K562 (cell line): ENCODE measurements around the gene ATP2A1. TPM values are rescaled to one million over a fixed set of nuclear protein-coding genes. Genes with fewer than 3 reads are reported as not detected.

Experiments used
- ETS2 ChIP-seq: IDR thresholded peaks from 2 replicates; pipeline ENCODE4 v1.6.1; 2016; ENCODE audit warnings: borderline replicate concordance, missing genetic modification characterization, mild to moderate bottlenecking, moderate library complexity, missing compliant biosample characterization; ENCODE audit not compliant: poor library complexity, severe bottlenecking
- L3MBTL2 ChIP-seq: fragments of 450-650 bp; IDR thresholded peaks from 2 replicates; pipeline ENCODE4 v1.6.1; 2016; ENCODE audit warnings: mild to moderate bottlenecking, moderate library complexity
- MAZ ChIP-seq, 2 experiments: fragments of 450-650 bp in 1 of 2; sonication (generic) in 1 of 2; formaldehyde crosslinking; IDR thresholded peaks in 1 of 2; conservative IDR thresholded peaks in 1 of 2; 2 replicates each; pipeline versions ENCODE4 v1.4.0 to v1.5.0; 2020; ENCODE audit warnings: mild to moderate bottlenecking in 1 of 2, missing genetic modification reagents in 1 of 2
- OTX1 ChIP-seq: fragments of 450-650 bp; formaldehyde crosslinking; IDR thresholded peaks from 2 replicates; pipeline ENCODE4 v1.4.0; 2022; ENCODE audit warnings: mild to moderate bottlenecking
- PRPF4 ChIP-seq: fragments of 200-400 bp; formaldehyde crosslinking; IDR thresholded peaks from one replicate; pipeline ENCODE4 v1.6.1; 2017; ENCODE audit warnings: low read length, low read depth, mild to moderate bottlenecking; ENCODE audit not compliant: insufficient read depth, poor library complexity, severe bottlenecking
- RBM15 ChIP-seq: fragments of 200-400 bp; formaldehyde crosslinking; IDR thresholded peaks from 2 replicates; pipeline ENCODE4 v1.6.1; 2018; ENCODE audit warnings: mild to moderate bottlenecking, low read length, moderate library complexity; ENCODE audit not compliant: insufficient read depth
- SIRT6 ChIP-seq: IDR thresholded peaks from one replicate; pipeline ENCODE4 v1.6.1; 2012; ENCODE audit warnings: low read depth, mild to moderate bottlenecking, control low read depth, inconsistent platforms, low read length, moderate library complexity
- SMAD3 ChIP-seq: fragments of 450-650 bp; formaldehyde crosslinking; conservative IDR thresholded peaks from 2 replicates; pipeline ENCODE4 v1.4.0; 2020; ENCODE audit warnings: mild to moderate bottlenecking
- SMAD4 ChIP-seq: fragments of 250-450 bp; sonication (Bioruptor Pico); conservative IDR thresholded peaks from 2 replicates; pipeline ENCODE4 v1.8.0; 2021; ENCODE audit warnings: inconsistent platforms, mild to moderate bottlenecking, moderate library complexity
- SOX6 ChIP-seq: fragments of 450-650 bp; IDR thresholded peaks from 2 replicates; pipeline ENCODE4 v1.6.1; 2014; ENCODE audit warnings: mild to moderate bottlenecking
- THRB ChIP-seq: fragments of 450-650 bp; formaldehyde crosslinking; conservative IDR thresholded peaks from 2 replicates; pipeline ENCODE4 v1.4.0; 2022; ENCODE audit warnings: mild to moderate bottlenecking, missing genetic modification characterization
- XRCC3 ChIP-seq: fragments of 450-650 bp; IDR thresholded peaks from 2 replicates; pipeline ENCODE4 v1.6.1; 2017; ENCODE audit warnings: mild to moderate bottlenecking, moderate library complexity
- ZNF184 ChIP-seq: sonication (generic); formaldehyde crosslinking; IDR thresholded peaks from 2 replicates; pipeline ENCODE4 v1.5.0; 2020; ENCODE audit warnings: missing genetic modification reagents
- polyA plus RNA-seq, 8 experiments: library from polyadenylated mRNA; depleted of rRNA in 4 of 8; stranded (reverse) in 5 of 8; unstranded in 3 of 8; fragments of >200 nt; fragmentation: Nextera tagmentation in 2 of 8; fragmentation: Illumina TruSeq in 1 of 8; extraction: Ambion mirVana in 2 of 8; extraction: Trizol in 1 of 8; gene quantifications; 2 replicates each; pipeline versions ENCODE4 v1.2.1 to v1.2.3, GENCODE V29; 2011 to 2014; ENCODE audit warnings: inconsistent platforms in 1 of 8, missing spikeins in 1 of 8
- total RNA-seq, 7 experiments: library from RNA; depleted of rRNA in 6 of 7; stranded (reverse); fragments of >200 nt in 6 of 7; fragmentation: Illumina TruSeq in 2 of 7; extraction: Trizol in 2 of 7; gene quantifications; 2 replicates each; pipeline versions ENCODE4 v1.2.1 to v1.2.3, GENCODE V29; 2011 to 2021; ENCODE audit warnings: low replicate concordance in 1 of 7
- TF ChIP-seq, protein P1 (sequence below): fragments of 450-650 bp; IDR thresholded peaks from 2 replicates; pipeline ENCODE4 v1.6.1; 2018; ENCODE audit warnings: mild to moderate bottlenecking, low read depth; ENCODE audit not compliant: partially characterized antibody
- TF ChIP-seq, protein P2 (sequence below): fragments of 450-650 bp; IDR thresholded peaks from 2 replicates; pipeline ENCODE4 v1.7.1; 2018; ENCODE audit warnings: mild to moderate bottlenecking, low read depth; ENCODE audit not compliant: partially characterized antibody
- TF ChIP-seq, protein P3 (sequence below): sonication (generic); formaldehyde crosslinking; IDR thresholded peaks from 2 replicates; pipeline ENCODE4 v1.8.0; 2023; ENCODE audit warnings: missing genetic modification reagents, mild to moderate bottlenecking, borderline replicate concordance

Gene ATP2A1
- total and polyA plus RNA-seq, 9 of the 15 experiments (the other 6 are each of a cell fraction or from before 2014, with no cell fraction given), result 0.25 to 2.6 (median 0.65) TPM

- TF ChIP-seq OTX1 (CRISPR knock-in tag) (no peak), SOX6 (no peak), MAZ (CRISPR knock-in tag; conservative IDR thresholded peaks at IDR 0.05 in 1 of 2, IDR thresholded peaks at IDR 0.05 in 1 of 2) (peak; percentile 17 to 30; a peak in 3 of 4 replicates), SMAD4 (CRISPR knock-in tag) (no peak), ETS2 (no peak), SMAD3 (CRISPR knock-in tag) (no peak), XRCC3 (no peak), THRB (CRISPR knock-in tag) (no peak; the same call in 1 of the 2 replicates), PRPF4 (no peak), ZNF184 (CRISPR knock-in tag) (no peak), RBM15 (no peak), L3MBTL2 (0 out of 2 replicates have a peak, but pooled peaks have one; percentile 7), SIRT6 (no peak)
- TF ChIP-seq, protein P1, sequence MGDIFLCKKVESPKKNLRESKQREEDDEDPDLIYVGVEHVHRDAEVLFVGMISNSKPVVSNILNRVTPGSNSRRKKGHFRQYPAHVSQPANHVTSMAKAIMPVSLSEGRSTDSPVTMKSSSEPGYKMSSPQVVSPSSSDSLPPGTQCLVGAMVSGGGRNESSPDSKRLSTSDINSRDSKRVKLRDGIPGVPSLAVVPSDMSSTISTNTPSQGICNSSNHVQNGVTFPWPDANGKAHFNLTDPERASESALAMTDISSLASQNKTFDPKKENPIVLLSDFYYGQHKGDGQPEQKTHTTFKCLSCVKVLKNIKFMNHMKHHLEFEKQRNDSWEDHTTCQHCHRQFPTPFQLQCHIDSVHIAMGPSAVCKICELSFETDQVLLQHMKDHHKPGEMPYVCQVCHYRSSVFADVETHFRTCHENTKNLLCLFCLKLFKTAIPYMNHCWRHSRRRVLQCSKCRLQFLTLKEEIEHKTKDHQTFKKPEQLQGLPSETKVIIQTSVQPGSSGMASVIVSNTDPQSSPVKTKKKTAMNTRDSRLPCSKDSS, result no peak
- TF ChIP-seq, protein P2, sequence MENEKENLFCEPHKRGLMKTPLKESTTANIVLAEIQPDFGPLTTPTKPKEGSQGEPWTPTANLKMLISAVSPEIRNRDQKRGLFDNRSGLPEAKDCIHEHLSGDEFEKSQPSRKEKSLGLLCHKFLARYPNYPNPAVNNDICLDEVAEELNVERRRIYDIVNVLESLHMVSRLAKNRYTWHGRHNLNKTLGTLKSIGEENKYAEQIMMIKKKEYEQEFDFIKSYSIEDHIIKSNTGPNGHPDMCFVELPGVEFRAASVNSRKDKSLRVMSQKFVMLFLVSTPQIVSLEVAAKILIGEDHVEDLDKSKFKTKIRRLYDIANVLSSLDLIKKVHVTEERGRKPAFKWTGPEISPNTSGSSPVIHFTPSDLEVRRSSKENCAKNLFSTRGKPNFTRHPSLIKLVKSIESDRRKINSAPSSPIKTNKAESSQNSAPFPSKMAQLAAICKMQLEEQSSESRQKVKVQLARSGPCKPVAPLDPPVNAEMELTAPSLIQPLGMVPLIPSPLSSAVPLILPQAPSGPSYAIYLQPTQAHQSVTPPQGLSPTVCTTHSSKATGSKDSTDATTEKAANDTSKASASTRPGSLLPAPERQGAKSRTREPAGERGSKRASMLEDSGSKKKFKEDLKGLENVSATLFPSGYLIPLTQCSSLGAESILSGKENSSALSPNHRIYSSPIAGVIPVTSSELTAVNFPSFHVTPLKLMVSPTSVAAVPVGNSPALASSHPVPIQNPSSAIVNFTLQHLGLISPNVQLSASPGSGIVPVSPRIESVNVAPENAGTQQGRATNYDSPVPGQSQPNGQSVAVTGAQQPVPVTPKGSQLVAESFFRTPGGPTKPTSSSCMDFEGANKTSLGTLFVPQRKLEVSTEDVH, result peak; percentile 47
- TF ChIP-seq, protein P3, sequence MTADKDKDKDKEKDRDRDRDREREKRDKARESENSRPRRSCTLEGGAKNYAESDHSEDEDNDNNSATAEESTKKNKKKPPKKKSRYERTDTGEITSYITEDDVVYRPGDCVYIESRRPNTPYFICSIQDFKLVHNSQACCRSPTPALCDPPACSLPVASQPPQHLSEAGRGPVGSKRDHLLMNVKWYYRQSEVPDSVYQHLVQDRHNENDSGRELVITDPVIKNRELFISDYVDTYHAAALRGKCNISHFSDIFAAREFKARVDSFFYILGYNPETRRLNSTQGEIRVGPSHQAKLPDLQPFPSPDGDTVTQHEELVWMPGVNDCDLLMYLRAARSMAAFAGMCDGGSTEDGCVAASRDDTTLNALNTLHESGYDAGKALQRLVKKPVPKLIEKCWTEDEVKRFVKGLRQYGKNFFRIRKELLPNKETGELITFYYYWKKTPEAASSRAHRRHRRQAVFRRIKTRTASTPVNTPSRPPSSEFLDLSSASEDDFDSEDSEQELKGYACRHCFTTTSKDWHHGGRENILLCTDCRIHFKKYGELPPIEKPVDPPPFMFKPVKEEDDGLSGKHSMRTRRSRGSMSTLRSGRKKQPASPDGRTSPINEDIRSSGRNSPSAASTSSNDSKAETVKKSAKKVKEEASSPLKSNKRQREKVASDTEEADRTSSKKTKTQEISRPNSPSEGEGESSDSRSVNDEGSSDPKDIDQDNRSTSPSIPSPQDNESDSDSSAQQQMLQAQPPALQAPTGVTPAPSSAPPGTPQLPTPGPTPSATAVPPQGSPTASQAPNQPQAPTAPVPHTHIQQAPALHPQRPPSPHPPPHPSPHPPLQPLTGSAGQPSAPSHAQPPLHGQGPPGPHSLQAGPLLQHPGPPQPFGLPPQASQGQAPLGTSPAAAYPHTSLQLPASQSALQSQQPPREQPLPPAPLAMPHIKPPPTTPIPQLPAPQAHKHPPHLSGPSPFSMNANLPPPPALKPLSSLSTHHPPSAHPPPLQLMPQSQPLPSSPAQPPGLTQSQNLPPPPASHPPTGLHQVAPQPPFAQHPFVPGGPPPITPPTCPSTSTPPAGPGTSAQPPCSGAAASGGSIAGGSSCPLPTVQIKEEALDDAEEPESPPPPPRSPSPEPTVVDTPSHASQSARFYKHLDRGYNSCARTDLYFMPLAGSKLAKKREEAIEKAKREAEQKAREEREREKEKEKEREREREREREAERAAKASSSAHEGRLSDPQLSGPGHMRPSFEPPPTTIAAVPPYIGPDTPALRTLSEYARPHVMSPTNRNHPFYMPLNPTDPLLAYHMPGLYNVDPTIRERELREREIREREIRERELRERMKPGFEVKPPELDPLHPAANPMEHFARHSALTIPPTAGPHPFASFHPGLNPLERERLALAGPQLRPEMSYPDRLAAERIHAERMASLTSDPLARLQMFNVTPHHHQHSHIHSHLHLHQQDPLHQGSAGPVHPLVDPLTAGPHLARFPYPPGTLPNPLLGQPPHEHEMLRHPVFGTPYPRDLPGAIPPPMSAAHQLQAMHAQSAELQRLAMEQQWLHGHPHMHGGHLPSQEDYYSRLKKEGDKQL (CRISPR knock-in tag), result no peak
These were observed 46.6 kb downstream of the ATP2A1 start, which contains the start of gene RABEP2 (continued) for GRCh38 chr16:28924762-28925385.
